A172 (cell line): Measurements from ENCODE around the gene CEP76. TPM values are rescaled to one million over a fixed set of nuclear protein-coding genes. Genes with fewer than 3 reads are reported as not detected.
"Not testable (repeated sequence)": the region's sequence is repeated elsewhere in the genome, so short reads cannot be mapped to it uniquely, and the experiment has no call there.

Source experiments
- DNase-seq: peaks from one replicate; pipeline ENCODE4 v3.0.0-alpha.2; 2015; ENCODE audit warnings: low spot score
- total RNA-seq: library from RNA; depleted of rRNA; stranded (reverse); fragments of >200 nt; shearing (Covaris generic); gene quantifications from 2 replicates; pipeline ENCODE4 v1.2.3, GENCODE V29; 2014; rRNA removed

CEP76 gene
- total RNA-seq, 1 experiment from 2014 or later: 31.3 TPM

- DNase-seq: not testable (repeated sequence)
These were observed 58.8 kb downstream of the CEP76 start for GRCh38 chr18:12643756-12644155.

DNA sequence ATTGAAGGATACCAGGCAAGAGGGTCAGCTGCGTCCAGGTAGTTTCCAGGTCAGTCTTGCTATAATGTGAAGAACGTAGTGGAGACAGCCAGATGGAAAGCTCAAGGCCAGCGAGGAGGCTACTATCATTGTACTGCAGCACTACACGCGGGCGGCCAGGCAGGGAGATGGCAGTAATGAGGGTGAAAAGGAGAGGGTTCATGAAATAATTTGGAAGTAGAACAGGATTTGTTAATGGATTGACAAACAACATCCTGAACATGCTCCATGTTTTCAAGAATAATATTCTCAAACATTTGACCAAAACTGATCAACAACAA is 61.7 kb downstream of the CEP76 start:
- DNase-seq: no peak

DNA sequence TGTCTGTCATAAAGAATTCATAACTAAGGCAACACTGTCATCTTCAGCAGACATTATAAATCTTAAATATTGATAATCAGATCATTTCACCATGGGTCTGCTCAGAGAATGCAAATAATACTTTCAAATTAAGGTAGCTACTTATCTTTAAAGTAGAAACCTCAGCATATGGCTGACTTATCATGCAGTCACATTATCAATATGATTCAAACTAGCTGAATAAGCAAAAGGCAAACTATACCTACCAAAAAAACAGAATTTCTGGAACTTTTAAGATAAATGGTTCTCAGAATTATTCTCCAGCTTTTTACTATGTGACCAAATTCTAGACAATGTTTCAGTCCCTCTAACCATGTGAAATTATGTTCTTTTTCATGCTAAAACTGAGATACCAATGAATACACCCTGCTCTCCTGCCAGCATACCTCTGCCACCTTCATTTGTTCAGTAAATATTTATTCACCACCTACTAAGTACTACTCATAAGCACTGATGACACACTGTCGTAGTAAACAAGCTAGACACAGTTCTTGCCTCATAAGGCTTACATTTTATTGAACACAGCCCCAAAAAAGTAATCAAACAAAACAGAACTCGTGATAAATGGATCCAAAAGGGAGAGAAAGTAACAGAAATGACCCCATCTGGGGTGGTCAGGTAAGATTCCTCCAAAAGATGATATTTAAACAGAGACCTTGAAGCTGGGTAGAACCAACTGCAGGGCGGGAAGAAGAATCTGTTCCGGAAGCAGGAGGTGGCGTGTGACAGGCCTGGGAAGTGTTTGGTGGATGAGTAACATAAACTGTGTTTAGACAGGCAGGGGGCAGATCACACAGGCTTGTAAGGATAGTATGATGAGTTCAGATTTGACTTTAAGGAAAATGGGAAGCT is 62.3 kb downstream of the CEP76 start:
- DNase-seq: peak; percentile 84

GRCh38 chr18:12638644-12639124 is 63.8 kb downstream of the CEP76 start:
- no peak for DNase-seq

- no peak for DNase-seq
These were observed 64.5 kb downstream of the CEP76 start for GRCh38 chr18:12637901-12638643.

DNA sequence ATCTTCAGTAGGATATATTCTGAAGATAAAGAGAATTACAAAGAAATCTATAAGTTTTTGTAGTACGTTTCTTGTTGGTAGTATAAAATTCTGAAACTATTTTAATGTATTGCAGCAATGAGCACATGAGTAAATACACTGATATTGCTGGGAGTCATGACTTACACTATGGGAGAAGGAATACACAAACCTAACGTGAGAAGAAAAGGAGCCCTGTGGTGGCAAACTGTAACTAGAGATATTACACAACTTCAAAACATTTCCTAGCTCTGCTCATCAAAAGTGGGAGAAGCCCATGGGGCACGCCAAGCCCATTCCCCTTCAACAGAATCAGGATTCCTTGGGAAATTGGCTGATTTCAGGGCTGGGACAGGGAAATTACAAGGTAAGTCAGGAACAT is 65.1 kb downstream of the CEP76 start:
- no peak for DNase-seq

GRCh38 chr18:12631831-12632477 is 70.6 kb downstream of the CEP76 start:
- DNase-seq: no peak

DNA sequence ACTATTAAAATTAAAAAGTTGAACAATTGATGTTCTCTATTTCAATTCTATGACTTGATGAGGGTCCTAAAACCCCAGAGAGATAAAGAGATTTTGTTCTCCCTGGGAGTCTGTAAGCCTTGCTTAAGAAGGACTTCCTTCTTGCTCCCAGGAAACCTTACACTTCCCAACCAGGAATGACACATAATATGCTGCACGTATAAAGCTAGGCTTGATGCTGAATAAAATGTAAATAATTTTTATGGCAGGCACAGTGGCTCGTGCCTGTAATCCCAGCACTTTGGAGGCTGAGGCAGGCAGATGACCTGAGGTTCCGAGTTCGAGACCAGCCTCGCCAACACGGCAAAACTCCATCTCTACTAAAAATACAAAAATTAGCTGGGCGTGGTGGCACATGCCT is 72.4 kb downstream of the CEP76 start:
- DNase-seq: no peak

DNA sequence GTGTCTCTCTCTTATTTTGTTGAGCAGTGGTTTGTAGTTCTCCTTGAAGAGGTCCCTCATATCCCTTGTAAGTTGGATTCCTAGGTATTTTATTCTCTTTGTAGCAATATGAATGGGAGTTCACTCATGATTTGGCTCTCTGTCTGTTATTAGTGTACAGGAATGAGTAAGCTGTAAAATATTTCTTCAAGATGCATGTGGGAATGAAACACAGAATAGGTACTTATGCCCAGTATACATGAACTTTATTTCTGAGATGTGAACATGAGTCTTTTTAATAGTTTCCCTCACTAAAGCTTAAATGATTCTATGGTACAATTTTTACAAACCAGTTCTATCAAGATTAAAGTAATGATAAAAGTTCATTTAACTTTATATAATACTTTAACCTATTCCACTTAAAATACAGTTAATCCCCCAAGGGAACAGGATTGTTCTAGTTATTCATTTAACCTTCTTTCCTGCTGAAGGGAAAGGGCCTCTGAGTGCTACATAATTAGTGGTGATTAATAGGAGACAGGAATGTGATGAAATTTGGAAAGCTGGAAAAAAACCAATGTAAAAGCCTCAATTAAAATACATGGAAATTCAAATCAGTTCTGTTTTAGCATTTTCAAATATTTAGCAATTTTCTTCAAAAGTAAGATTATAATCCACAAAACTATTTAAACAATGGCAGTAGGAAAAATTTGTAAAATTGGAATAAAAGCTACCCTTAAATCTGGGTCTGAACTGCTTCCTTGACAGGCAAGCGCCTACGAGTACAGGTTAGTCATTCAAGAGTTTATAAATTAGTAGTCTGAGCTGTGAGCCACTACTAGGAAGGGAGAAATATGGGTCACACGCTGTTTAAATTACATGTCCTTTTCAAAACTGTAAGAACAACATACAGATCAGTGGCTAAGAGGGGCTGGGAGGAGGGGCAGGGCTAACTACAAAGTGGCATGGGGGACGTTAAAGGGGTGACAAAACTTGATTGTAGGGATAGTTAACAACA is 73.5 kb downstream of the CEP76 start:
- DNase-seq: peak; percentile 57

DNA sequence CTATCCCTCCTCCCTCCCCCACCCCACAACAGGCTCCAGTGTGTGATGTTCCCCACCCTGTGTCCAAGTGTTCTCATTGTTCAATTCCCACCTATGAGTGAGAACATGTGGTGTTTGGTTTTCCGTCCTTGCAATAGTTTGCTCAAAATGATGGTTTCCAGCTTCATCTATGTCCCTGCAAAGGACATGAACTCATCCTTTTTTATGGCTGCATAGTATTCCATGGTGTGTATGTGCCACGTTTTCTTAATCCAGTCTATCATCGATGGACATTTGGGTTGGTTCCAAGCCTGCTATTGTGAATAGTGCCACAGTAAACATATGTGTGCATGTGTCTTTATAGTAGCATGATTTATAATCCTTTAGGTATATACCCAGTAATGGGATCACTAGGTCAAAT is 75.3 kb downstream of the CEP76 start:
- DNase-seq: not testable (repeated sequence)

DNA sequence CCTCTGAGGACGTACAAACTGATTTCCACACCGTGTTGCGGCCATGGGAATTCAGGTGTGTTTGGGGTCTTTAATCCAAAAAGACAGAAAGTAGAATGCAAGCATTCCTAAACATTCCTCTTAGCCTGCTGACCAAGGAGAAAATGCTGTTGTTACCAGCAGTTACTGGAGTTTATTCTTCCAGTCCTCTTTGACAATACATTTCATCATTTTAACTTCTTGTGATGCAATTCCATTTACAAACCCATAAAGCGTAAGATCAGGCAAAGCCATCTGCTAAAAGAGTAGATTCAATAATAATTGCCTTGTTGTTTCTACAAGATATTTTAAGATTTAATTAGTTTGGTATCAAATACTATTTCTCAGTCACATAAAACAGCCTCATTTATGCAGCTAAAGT is 77.3 kb downstream of the CEP76 start:
- no peak for DNase-seq

Other genes with a start within 250 kb of the CEP76 start
- 30.4 and 33.9 TPM in 2 replicates for gene SPIRE1, start 44.6 kb downstream of the CEP76 start, total RNA-seq
- gene PSMG2, start 319 bp upstream of the CEP76 start, total RNA-seq: 139 and 142 TPM in 2 replicates
- gene PTPN2, start 181.5 kb upstream of the CEP76 start, total RNA-seq: 41.1 and 43.9 TPM in 2 replicates
- 51.2 and 53.9 TPM in 2 replicates for gene SEH1L, start 245.3 kb upstream of the CEP76 start, total RNA-seq